HG02973 (cell line): ENCODE data around the gene GDAP2.
A peak's percentile ranks its signal among the peaks of the same experiment; 100 is the strongest.
"Not testable (repeated sequence)": the region's sequence is repeated elsewhere in the genome, so short reads cannot be mapped to it uniquely, and the experiment has no call there.

Experiments used
- ATAC-seq: cut with Tn5 transposase; IDR thresholded peaks from one replicate; pipeline ENCODE4 v1.9.1; 2021; ENCODE audit warnings: moderate library complexity; ENCODE audit not compliant: unreplicated experiment

Gene GDAP2

GRCh38 chr1:117929343-117930172 lies at the start of gene GDAP2, which contains the start of gene WDR3:
GDAP2 (minus strand) TSS chr1:117929621; CDS start chr1:117920357, 9,264 bp downstream.
WDR3 (plus strand) TSS chr1:117929739; CDS start chr1:117933320, 3,581 bp downstream.
- peak; percentile 94 for ATAC-seq

GRCh38 chr1:117976381-117976780 lies 47.0 kb upstream of the GDAP2 start:
- ATAC-seq, result no peak

DNA sequence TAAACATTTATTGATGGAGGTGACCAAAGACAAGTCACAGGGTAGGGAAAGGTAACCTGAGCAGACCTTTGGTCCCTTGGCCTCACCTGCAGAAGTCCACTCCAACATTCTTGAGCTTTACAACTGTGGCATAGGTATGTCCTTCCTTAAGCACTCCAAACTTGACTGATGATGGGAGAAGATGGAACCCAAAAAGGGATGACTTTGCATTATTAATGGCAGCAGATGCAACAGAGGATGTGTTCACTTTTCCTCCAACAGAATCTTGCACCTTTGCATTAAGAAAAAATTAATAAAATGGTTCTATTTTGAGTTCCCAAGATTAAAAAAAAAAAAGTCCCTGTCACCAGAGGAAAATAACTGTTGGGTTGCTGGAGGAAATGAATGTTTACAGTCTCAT lies 42.4 kb upstream of the GDAP2 start:
- no peak for ATAC-seq

GRCh38 chr1:117970252-117970651 lies 40.8 kb upstream of the GDAP2 start:
- no peak for ATAC-seq

DNA sequence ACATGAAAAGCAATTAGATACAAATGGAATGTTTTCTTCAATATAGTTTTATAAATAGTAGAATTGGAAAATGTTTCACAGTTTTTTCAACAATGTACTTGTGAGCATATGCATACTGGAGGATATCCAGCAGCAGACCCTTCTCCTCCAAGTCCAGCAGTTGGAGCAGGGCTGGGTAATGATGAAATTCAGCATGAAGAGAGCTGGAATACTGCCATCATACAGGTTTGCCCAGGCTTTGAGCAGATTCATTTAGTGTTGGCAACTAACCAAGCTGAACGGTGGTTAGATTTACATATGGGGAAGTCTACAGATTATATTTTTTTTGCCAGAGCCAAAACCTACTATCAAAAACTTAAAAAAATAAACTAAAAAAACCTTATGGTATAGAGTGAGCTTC lies 38.5 kb upstream of the GDAP2 start:
- no peak for ATAC-seq

GRCh38 chr1:117967477-117967876 lies 38.1 kb upstream of the GDAP2 start:
- no peak for ATAC-seq

DNA sequence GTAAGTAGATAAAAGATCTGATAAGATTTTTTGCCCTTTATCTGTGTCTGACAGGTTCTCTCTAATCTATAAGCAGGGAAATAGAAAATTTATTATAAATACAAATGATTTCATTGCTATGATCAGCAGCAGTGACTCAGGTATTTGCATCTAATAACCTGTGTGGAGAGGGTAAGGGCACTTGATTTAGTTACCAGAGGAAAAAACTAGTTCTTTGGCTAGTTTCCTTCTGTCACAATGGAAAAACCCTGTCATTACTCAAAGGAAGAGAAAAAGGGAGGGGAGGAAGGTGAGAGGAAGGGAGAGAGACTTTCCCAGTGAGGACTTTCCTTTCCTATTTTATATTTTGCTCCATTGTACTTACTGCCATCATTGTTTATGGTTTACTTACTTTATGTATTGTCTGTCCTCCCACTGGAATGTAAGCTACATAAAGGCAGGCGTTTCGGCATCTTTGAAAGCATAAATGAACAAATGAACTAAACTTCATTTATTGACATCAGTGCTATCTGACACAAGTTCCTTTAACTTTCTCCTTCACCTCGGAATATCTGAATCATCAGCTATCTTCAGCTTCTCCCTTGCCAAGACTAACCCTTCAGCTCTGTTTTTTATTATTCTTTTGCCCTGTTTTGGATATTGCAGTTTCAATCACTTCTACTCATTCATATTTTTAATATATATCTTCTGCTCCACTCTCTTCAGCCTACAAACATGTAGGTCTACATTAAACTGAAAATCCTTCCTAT lies 35.0 kb upstream of the GDAP2 start:
- no peak for ATAC-seq

GRCh38 chr1:117959364-117959763 lies 29.9 kb upstream of the GDAP2 start:
- no peak for ATAC-seq

- ATAC-seq, result no peak
These were observed 23.0 kb upstream of the GDAP2 start for GRCh38 chr1:117952386-117952785.

GRCh38 chr1:117942293-117942692 lies 12.9 kb upstream of the GDAP2 start:
- ATAC-seq, result no peak

DNA sequence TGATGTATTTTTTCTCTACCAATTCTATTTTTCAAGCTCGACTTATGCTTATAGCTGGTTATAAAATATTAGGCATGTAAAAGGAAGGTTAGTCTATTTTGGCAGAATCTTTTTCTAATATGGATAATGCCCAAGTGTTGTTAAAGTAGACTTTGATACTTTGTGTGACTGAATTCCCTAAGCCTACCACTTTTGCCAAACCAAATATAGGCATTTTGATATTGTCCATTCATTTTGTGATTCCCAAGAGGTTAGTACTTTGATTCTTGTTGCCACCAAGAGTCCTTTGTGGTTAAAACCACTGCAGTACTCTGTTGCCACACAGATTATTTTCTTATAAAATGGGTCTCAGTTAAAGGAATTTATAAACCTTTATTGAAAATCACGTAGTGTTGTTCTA lies 4.3 kb upstream of the GDAP2 start:
- ATAC-seq, result no peak

DNA sequence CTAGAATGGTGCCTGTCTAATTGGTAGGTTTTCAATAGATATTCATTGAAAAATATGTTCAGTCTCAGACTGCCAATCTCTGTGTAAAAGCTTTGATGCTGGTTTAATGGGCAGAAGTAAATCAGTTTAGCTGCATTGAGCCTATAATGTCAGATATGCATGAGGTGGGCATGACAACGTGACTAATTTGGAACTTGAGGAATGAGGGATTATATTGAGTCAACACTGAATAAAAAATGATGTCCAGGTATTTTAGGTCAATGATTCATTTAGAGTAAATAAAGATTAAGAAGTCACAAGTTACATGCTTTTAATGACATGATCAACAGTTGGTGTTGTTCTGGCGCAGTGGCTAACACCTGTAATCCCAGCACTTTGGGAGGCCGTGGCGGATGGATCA lies 3.2 kb upstream of the GDAP2 start:
- ATAC-seq, result no peak

GRCh38 chr1:117930484-117930883 lies 1.1 kb upstream of the GDAP2 start:
- ATAC-seq, result no peak

DNA sequence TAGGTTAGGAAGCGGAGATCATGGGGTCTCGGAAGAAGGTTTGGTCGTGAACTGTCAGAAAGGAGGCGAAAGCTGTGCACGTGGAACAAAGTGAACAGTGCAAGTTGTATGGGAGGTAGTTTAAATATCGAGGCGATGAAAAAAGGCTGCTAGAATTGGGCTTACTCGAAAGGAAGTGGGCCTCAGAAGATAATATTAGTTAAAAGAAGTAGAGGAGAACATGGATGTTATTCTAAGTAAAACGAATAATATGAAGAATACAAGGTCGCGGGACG lies 689 bp upstream of the GDAP2 start:
- peak; percentile 1 for ATAC-seq

- peak; percentile 32 for ATAC-seq
These were observed 509 bp downstream of the GDAP2 start for GRCh38 chr1:117928881-117929342.

GRCh38 chr1:117925981-117926380 lies 3.4 kb downstream of the GDAP2 start:
- ATAC-seq, result no peak

DNA sequence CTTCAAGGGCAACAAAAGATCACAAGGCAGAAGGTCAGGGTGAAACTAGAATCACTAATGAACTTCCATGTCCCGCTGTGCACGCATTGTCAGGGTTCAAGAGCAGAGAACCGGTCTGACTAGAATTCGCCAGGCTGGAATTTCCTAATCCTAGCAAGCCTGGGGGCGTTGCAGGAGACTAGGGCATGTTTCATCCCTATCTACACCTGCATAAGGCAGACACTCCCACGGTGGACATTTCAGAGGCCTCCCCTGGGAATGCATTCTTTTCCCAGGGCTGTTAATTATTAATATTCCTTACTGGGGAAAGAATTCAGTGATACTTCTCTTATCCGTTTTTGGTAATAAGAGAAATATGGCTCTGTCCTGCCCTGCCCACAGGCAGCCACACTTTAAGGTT lies 6.7 kb downstream of the GDAP2 start:
- not testable (repeated sequence) for ATAC-seq

- ATAC-seq, result no peak
These were observed 7.4 kb downstream of the GDAP2 start for GRCh38 chr1:117921991-117922390.

DNA sequence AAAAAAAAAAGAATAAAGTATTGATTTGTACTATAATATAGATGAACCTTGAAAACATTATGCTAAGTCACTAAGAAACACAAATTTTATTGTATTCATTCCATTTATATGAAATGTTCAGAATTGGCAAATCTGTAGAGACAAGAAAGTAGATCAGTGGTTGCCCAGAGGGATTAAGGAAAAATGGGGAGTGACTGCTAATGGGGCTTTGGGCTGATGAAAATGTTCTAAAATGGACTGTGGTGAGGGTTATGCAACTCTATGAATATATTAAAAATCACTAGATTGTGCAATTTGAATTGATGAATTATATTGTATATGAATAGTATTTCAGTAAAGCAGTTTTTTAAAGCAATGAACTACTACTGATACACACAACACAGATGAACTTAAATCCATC lies 10.0 kb downstream of the GDAP2 start:
- no peak for ATAC-seq

DNA sequence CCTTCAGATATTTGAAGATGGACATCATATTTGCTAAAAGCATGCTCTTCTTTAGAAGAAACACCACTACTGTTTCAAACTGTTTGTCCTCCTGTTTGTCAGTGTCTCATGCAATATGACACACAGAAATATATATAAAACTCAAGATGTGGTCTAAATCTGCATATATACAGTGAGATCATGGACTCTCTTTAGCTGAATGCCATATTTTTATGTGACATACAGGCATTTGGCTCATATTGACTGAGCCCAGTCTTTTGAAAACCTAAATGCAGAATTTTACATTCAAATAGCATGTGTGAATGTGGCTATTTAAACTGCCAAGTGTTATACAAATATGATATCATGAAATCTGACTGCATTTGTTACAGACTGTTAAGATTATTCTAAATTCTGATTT lies 18.4 kb downstream of the GDAP2 start:
- no peak for ATAC-seq

- no peak for ATAC-seq
These were observed 24.4 kb downstream of the GDAP2 start for GRCh38 chr1:117905019-117905418.

- no peak for ATAC-seq
These were observed 24.9 kb downstream of the GDAP2 start for GRCh38 chr1:117904485-117904884.
